Lower lobe of right lung (tissue), 2 donors: Measurements from ENCODE around the gene UNKL. TPM values are rescaled to one million over a fixed set of nuclear protein-coding genes. Genes with fewer than 3 reads are reported as not detected.

Experiments
- ATAC-seq, 2 donors: fragments of 200-7000 bp; cut with Tn5 transposase; one replicate each; pipeline ENCODE4 v1.9.1; 2020 to 2022; ENCODE audit warnings: mild to moderate bottlenecking in 2 of 2, moderate library complexity in 2 of 2
- DNase-seq: peaks from one replicate; pipeline ENCODE4 v3.0.0-alpha.2; 2020
- H3K27ac ChIP-seq: fragments of 200-600 bp; one replicate; pipeline ENCODE4 v1.8.0; 2022
- H3K27me3 ChIP-seq: fragments of 200-600 bp; one replicate; pipeline ENCODE4 v1.8.0; 2022; ENCODE audit warnings: low read depth
- H3K36me3 ChIP-seq: fragments of 200-600 bp; one replicate; pipeline ENCODE4 v1.8.0; 2022; ENCODE audit warnings: mild to moderate bottlenecking
- H3K4me1 ChIP-seq: fragments of 200-600 bp; one replicate; pipeline ENCODE4 v1.8.0; 2022
- H3K4me3 ChIP-seq: fragments of 200-600 bp; one replicate; pipeline ENCODE4 v1.8.0; 2022; ENCODE audit warnings: mild to moderate bottlenecking
- H3K9me3 ChIP-seq: fragments of 200-600 bp; one replicate; pipeline ENCODE4 v1.8.0; 2022
- CTCF ChIP-seq: fragments of 200-600 bp; IDR thresholded peaks from one replicate; pipeline ENCODE4 v1.8.0; 2022; ENCODE audit warnings: antibody characterized with exemption, mild to moderate bottlenecking
- intact Hi-C: fragments of 100-400 bp; cut with DNase I; formaldehyde crosslinking; loops from one replicate; pipeline ENCODE4 v1.11.0; 2022
- total RNA-seq: library from RNA; stranded (reverse); fragmentation: NEBNext Ultra II Directional; extraction: Animal tissue kit (Norgen Biotek cat#: 25700); gene quantifications from one replicate; pipeline ENCODE4 v1.2.1, GENCODE V29; 2021
- donor health status: DM: no; HTN: yes; CAD: no; lungs with severe emphysema.

Gene UNKL
- total RNA-seq, 1 donor from 2014 or later, result 23.1 TPM

GRCh38 chr16:1348926-1349325 is 65.6 kb downstream of the UNKL start:
- H3K4me1 ChIP-seq, result peaks cover 31% of the 10 kb centered on the region
- intact Hi-C loops, result no loop called here
- peaks cover 30% of the 10 kb centered on the region for H3K36me3 ChIP-seq
- H3K27me3 ChIP-seq, result no peaks in the 10 kb centered on the region
- no peak for DNase-seq
- H3K4me3 ChIP-seq, result no peak overlapping the region
- no peaks in the 10 kb centered on the region for H3K9me3 ChIP-seq
- no peak for TF ChIP-seq CTCF
- H3K27ac ChIP-seq, result no peak overlapping the region
- ATAC-seq, result no peak

- peaks cover 30% of the 10 kb centered on the region for H3K4me1 ChIP-seq
- H3K4me3 ChIP-seq, result no peak overlapping the region
- no peaks in the 10 kb centered on the region for H3K27me3 ChIP-seq
- DNase-seq (no peak), ATAC-seq (no peak)
- TF ChIP-seq CTCF, result no peak
- H3K9me3 ChIP-seq, result no peaks in the 10 kb centered on the region
- intact Hi-C loops, result no loop called here
- no peak overlapping the region for H3K27ac ChIP-seq
- H3K36me3 ChIP-seq, result peaks cover 30% of the 10 kb centered on the region
These were observed 66.1 kb downstream of the UNKL start for GRCh38 chr16:1348441-1348840.

GRCh38 chr16:1347962-1348361 is 66.5 kb downstream of the UNKL start:
- peaks cover 29% of the 10 kb centered on the region for H3K4me1 ChIP-seq
- intact Hi-C loops, result no loop called here
- no peak overlapping the region for H3K4me3 ChIP-seq
- ATAC-seq (no peak), DNase-seq (no peak)
- H3K27me3 ChIP-seq, result no peaks in the 10 kb centered on the region
- no peak for TF ChIP-seq CTCF
- no peaks in the 10 kb centered on the region for H3K9me3 ChIP-seq
- no peak overlapping the region for H3K27ac ChIP-seq
- H3K36me3 ChIP-seq, result peaks cover 30% of the 10 kb centered on the region

DNA sequence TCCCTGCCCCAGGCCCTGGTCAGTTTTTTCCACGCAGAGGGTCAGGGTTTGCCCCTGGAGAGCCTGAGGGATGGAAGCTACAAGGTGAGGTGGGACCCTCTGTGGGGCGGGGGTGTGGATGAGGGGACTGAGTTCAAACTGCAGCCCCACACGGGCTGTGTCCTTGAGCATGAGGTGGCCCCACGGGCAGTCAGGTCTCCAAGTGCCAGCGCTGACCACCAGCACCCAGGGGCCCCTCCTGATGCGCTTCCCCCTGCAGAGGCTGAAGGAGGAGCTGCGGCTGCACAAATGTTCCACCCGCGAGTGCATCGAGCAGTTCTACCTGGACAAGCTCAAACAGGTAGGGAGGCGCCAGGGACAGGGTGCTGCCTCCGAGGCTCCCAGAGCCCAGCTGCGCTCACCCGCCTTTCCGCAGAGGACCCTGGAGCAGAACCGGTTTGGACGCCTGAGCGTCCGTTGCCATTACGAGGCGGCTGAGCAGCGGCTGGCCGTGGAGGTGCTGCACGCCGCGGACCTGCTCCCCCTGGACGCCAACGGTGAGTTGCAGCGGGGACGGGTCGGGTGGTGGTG is 67.1 kb downstream of the UNKL start:
- no peaks in the 10 kb centered on the region for H3K9me3 ChIP-seq
- H3K27ac ChIP-seq, result no peak overlapping the region
- H3K27me3 ChIP-seq, result no peaks in the 10 kb centered on the region
- DNase-seq (no peak), ATAC-seq (no peak)
- intact Hi-C loops, result no loop called here
- no peak for TF ChIP-seq CTCF
- no peak overlapping the region for H3K4me3 ChIP-seq
- peaks cover 30% of the 10 kb centered on the region for H3K36me3 ChIP-seq
- peaks cover 27% of the 10 kb centered on the region for H3K4me1 ChIP-seq

GRCh38 chr16:1346422-1347285 is 67.8 kb downstream of the UNKL start:
- DNase-seq (no peak), ATAC-seq (no peak)
- no peaks in the 10 kb centered on the region for H3K27me3 ChIP-seq
- no peak overlapping the region for H3K27ac ChIP-seq
- H3K36me3 ChIP-seq, result peaks cover 30% of the 10 kb centered on the region
- TF ChIP-seq CTCF, result no peak
- no peak overlapping the region for H3K4me3 ChIP-seq
- peaks cover 30% of the 10 kb centered on the region for H3K4me1 ChIP-seq
- no peaks in the 10 kb centered on the region for H3K9me3 ChIP-seq
- intact Hi-C loops, result no loop called here
